ENCODE results near the gene RECQL. TPM values are rescaled to one million over a fixed set of nuclear protein-coding genes. Genes with fewer than 3 reads are reported as not detected.
A peak's percentile ranks its signal among the peaks of the same experiment; 100 is the strongest.
"Not testable (repeated sequence)": the region's sequence is repeated elsewhere in the genome, so short reads cannot be mapped to it uniquely, and the experiment has no call there.

Gene RECQL
- total RNA-seq, 2 experiments from 2014 or later, result 11.1 to 16.0 TPM

- no peak for DNase-seq
- Histone ChIP-seq H3K4me3 (ENCODE audit: low read length) (no peak overlapping the region), H3K27ac (ENCODE audit: low read depth in 1 of 2, low read length in 2 of 2) (no peak overlapping the region), H3K36me3 (ENCODE audit: insufficient read depth, low read length) (peaks cover 75% of the 10 kb centered on the region), H3K9me3 (ENCODE audit: control insufficient read depth in 1 of 2, insufficient read depth in 1 of 2, low read length in 2 of 2) (no peaks in the 10 kb centered on the region), H3K4me1 (ENCODE audit: insufficient read depth, low read length) (no peaks in the 10 kb centered on the region), H3K27me3 (ENCODE audit: control insufficient read depth in 1 of 2, insufficient read depth in 2 of 2, low read length in 2 of 2) (no peaks in the 10 kb centered on the region)
- CTCF ChIA-PET, result interaction anchor here (0.8 kb wide), 1 partner anchor 10 kb away, joined by 3 read pairs; no protein-coding TSS in a partner anchor
- intact Hi-C loops (cut with DNase I, micrococcal nuclease), result no loop called here
- Mint-ChIP-seq H3K4me3 (no peak overlapping the region), H3K27ac (no peak overlapping the region), H3K36me3 (ENCODE audit: low read depth) (peaks cover 83% of the 10 kb centered on the region), H3K27me3 (no peaks in the 10 kb centered on the region), H3K9me3 (no peaks in the 10 kb centered on the region), H3K4me1 (ENCODE audit: low read depth) (no peaks in the 10 kb centered on the region)
- TF ChIP-seq CTCF (IDR thresholded peaks at IDR 0.05), result no peak
- POLR2A ChIA-PET, result no interaction called here
- no peak for ATAC-seq (ENCODE audit: poor library complexity)
Measured at GRCh38 chr12:21472197-21472823, 29.1 kb downstream of the RECQL start.

DNA sequence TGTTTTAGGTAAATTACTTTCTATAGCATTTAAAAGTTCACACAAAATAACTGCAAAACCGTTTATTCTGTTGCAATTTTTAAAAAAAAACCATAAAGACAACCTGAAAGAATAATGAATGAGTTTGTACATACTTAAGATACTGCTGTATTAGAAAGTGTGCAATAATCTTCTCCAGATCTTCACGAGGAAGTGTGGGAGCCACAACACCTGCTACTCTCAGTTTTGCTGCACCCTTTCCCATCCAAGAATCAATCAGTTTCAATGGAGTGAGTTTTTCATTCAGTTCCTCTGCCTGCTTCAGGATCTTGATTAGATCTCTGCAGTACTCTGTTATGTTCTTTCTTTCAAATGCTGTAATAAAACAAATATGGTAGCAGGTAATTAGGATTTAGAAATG, 30.1 kb downstream of the RECQL start:
- DNase-seq (no peak), ATAC-seq (ENCODE audit: poor library complexity) (no peak)
- Histone ChIP-seq H3K27me3 (ENCODE audit: control insufficient read depth in 1 of 2, insufficient read depth in 2 of 2, low read length in 2 of 2) (no peaks in the 10 kb centered on the region), H3K9me3 (ENCODE audit: control insufficient read depth in 1 of 2, insufficient read depth in 1 of 2, low read length in 2 of 2) (no peaks in the 10 kb centered on the region), H3K4me3 (ENCODE audit: low read length) (no peak overlapping the region), H3K27ac (ENCODE audit: low read depth in 1 of 2, low read length in 2 of 2) (no peak overlapping the region), H3K36me3 (ENCODE audit: insufficient read depth, low read length) (peaks cover 74% of the 10 kb centered on the region), H3K4me1 (ENCODE audit: insufficient read depth, low read length) (no peaks in the 10 kb centered on the region)
- POLR2A ChIA-PET, result no interaction called here
- Mint-ChIP-seq H3K4me3 (no peak overlapping the region), H3K4me1 (ENCODE audit: low read depth) (no peaks in the 10 kb centered on the region), H3K36me3 (ENCODE audit: low read depth) (peaks cover 83% of the 10 kb centered on the region), H3K27me3 (no peaks in the 10 kb centered on the region), H3K9me3 (no peaks in the 10 kb centered on the region), H3K27ac (peak overlapping the region; percentile 21)
- intact Hi-C loops (cut with DNase I, micrococcal nuclease), result no loop called here
- TF ChIP-seq CTCF (IDR thresholded peaks at IDR 0.05), result no peak
- CTCF ChIA-PET, result interaction anchor here (0.8 kb wide), 1 partner anchor 11 kb away, joined by 3 read pairs; no protein-coding TSS in a partner anchor

DNA sequence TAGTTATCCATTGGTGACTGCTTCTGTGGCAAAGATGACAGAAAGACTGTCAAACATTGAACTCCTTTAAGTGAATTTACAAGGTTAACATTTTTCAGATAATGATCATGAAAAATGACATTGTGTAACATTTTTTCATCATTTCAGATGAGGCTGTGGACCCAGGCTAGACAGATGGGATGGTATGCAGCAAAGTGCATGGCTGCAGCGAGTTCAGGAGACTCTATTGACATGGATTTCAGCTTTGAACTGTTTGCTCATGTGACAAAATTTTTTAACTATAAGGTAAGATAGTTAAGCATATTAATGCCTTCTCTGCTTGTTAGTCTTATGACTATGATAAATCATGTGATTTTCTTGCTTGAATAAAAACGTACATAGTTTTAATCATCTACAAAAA, 34.1 kb downstream of the RECQL start:
- H3K4me1 Mint-ChIP-seq (ENCODE audit: low read depth); H3K27ac ChIP-seq (ENCODE audit: low read depth in 1 of 2, low read length in 2 of 2); H3K27me3 ChIP-seq (ENCODE audit: control insufficient read depth in 1 of 2, insufficient read depth in 2 of 2, low read length in 2 of 2); H3K27me3 Mint-ChIP-seq; H3K4me3 Mint-ChIP-seq; ATAC-seq (ENCODE audit: poor library complexity); H3K4me1 ChIP-seq (ENCODE audit: insufficient read depth, low read length); intact Hi-C loops (cut with DNase I, micrococcal nuclease); H3K4me3 ChIP-seq (ENCODE audit: low read length); H3K9me3 Mint-ChIP-seq; DNase-seq; H3K9me3 ChIP-seq (ENCODE audit: control insufficient read depth in 1 of 2, insufficient read depth in 1 of 2, low read length in 2 of 2); POLR2A ChIA-PET: not testable (repeated sequence)
- peaks cover 58% of the 10 kb centered on the region for H3K36me3 ChIP-seq (ENCODE audit: insufficient read depth, low read length)
- peak overlapping the region; percentile 29 for H3K27ac Mint-ChIP-seq
- peaks cover 84% of the 10 kb centered on the region for H3K36me3 Mint-ChIP-seq (ENCODE audit: low read depth)
- CTCF ChIA-PET, result interaction anchor here (0.5 kb wide), 1 partner anchor 19 kb away, joined by 4 read pairs; no protein-coding TSS in a partner anchor

DNA sequence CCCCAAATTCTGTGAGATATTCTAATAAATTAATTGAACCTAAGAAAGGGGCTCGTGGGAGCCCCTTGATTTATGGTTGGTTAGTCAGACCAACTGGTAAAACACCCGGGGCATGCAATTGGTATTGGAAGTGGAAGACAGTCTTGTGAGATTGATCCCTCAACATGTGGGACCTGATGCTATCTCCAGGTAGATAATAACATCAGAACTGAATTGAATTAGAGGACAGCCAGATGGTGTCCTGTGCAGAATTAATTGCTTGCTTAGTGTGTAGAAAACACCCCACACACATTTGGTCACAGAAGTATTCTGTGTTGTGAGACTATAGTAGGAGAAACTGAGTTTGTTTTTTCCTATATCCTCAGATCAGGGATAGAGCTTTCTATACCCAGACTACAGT, 42.0 kb downstream of the RECQL start:
- H3K27ac ChIP-seq (ENCODE audit: low read depth in 1 of 2, low read length in 2 of 2), result no peak overlapping the region
- Mint-ChIP-seq H3K27me3 (no peaks in the 10 kb centered on the region), H3K4me3 (no peak overlapping the region), H3K9me3 (peaks cover 4% of the 10 kb centered on the region), H3K36me3 (ENCODE audit: low read depth) (peaks cover 90% of the 10 kb centered on the region), H3K4me1 (ENCODE audit: low read depth) (peaks cover 47% of the 10 kb centered on the region), H3K27ac (no peak overlapping the region)
- no peaks in the 10 kb centered on the region for H3K27me3 ChIP-seq (ENCODE audit: control insufficient read depth in 1 of 2, insufficient read depth in 2 of 2, low read length in 2 of 2)
- no peaks in the 10 kb centered on the region for H3K9me3 ChIP-seq (ENCODE audit: control insufficient read depth in 1 of 2, insufficient read depth in 1 of 2, low read length in 2 of 2)
- H3K4me1 ChIP-seq (ENCODE audit: insufficient read depth, low read length), result peaks cover 21% of the 10 kb centered on the region
- peaks cover 69% of the 10 kb centered on the region for H3K36me3 ChIP-seq (ENCODE audit: insufficient read depth, low read length)
- ATAC-seq (ENCODE audit: poor library complexity), result no peak
- no peak for DNase-seq
- intact Hi-C loops (cut with DNase I, micrococcal nuclease), result no loop called here
- H3K4me3 ChIP-seq (ENCODE audit: low read length), result no peak overlapping the region
- ChIA-PET POLR2A (interaction anchor here (1.3 kb wide), 1 partner anchor 1085 kb away, joined by 4 read pairs; the partner anchor contains the start of gene C2CD5), CTCF (no interaction called here)
- no peak for TF ChIP-seq CTCF (IDR thresholded peaks at IDR 0.05)

Measured in CD4-positive, alpha-beta T cell (primary cell).